Measurements from ENCODE around the gene MRPL45.

DNA sequence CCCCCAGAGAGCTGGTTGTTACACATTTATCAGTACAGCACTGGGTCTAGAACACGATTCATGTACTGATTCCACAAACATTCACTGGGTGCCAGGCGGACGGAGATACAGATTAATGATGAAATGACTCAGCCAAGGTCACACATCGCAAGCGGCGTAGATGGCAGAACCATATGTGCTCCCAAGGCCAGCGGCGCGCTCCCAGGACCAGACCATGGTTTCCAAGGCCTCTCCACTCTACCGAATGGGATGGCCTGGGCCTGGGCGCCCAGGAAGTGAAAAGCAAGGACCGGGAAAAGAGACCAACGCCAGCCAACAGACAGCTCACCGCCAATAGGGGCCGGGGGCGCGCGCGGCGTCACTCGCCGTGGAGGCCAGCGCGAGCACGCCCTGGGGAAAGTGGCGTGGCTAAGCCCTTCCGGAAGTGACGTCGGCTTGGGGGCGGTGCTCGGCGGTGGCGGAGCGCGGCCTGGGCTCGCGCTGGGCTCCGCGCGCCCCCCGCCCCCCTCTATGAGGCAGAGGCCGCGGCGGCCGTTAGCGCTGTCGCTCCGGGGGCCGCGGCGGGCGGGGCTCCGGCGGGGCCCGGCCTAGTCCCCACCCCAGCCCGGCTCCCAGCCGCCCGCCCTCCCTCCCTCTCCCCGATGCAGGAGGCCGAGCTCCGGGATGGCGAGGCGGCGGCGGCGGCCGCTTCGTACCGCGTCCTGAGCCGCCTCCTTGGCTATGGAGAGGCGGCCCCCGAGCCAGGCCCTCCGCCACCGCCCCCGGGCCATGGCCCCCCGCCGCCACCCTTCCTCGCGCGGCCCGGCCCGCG, 54.6 kb downstream of the MRPL45 start, which contains the start of gene SOCS7:
- TF ChIP-seq, protein P1, sequence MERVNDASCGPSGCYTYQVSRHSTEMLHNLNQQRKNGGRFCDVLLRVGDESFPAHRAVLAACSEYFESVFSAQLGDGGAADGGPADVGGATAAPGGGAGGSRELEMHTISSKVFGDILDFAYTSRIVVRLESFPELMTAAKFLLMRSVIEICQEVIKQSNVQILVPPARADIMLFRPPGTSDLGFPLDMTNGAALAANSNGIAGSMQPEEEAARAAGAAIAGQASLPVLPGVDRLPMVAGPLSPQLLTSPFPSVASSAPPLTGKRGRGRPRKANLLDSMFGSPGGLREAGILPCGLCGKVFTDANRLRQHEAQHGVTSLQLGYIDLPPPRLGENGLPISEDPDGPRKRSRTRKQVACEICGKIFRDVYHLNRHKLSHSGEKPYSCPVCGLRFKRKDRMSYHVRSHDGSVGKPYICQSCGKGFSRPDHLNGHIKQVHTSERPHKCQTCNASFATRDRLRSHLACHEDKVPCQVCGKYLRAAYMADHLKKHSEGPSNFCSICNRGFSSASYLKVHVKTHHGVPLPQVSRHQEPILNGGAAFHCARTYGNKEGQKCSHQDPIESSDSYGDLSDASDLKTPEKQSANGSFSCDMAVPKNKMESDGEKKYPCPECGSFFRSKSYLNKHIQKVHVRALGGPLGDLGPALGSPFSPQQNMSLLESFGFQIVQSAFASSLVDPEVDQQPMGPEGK (CRISPR knock-in tag; IDR thresholded peaks at IDR 0.05; ENCODE audit: borderline replicate concordance) = no peak
- no peak for TF ChIP-seq RARB (CRISPR knock-in tag; IDR thresholded peaks at IDR 0.05)
- no peak for TF ChIP-seq BACH2 (CRISPR knock-in tag; IDR thresholded peaks at IDR 0.05; ENCODE audit: borderline replicate concordance)
- no peak for TF ChIP-seq ESRRG (CRISPR knock-in tag; IDR thresholded peaks at IDR 0.05)
- TF ChIP-seq CSDC2 (CRISPR knock-in tag; IDR thresholded peaks at IDR 0.05) = 0 out of 2 replicates have a peak, but pooled peaks have one; percentile 56
- no peak for TF ChIP-seq ISL1 (CRISPR knock-in tag; IDR thresholded peaks at IDR 0.05)
- TF ChIP-seq, protein P2, sequence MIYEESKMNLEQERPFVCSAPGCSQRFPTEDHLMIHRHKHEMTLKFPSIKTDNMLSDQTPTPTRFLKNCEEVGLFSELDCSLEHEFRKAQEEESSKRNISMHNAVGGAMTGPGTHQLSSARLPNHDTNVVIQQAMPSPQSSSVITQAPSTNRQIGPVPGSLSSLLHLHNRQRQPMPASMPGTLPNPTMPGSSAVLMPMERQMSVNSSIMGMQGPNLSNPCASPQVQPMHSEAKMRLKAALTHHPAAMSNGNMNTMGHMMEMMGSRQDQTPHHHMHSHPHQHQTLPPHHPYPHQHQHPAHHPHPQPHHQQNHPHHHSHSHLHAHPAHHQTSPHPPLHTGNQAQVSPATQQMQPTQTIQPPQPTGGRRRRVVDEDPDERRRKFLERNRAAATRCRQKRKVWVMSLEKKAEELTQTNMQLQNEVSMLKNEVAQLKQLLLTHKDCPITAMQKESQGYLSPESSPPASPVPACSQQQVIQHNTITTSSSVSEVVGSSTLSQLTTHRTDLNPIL (CRISPR knock-in tag; IDR thresholded peaks at IDR 0.05; ENCODE audit: low read depth) = no peak

Measured in SK-N-SH treated with all-trans-retinoic acid at 6 μM for 48 hours (cell line).